ENCODE results near the gene NMRAL1. TPM values are rescaled to one million over a fixed set of nuclear protein-coding genes. Genes with fewer than 3 reads are reported as not detected.

NMRAL1 gene
- total and polyA plus RNA-seq, 12 donors = 9.5 to 46.5 (median 30.0) TPM

- intact Hi-C loops (cut with DNase I) = no loop called here
- peaks cover 0 to 67% (median 18%) of the 10 kb centered on the region in 9 donors for H3K36me3 ChIP-seq
- 61 to 63% methylated on average over 3 of the region's 3 CpGs for WGBS, 2 donors
- H3K4me3 ChIP-seq = no peak overlapping the region
- no peaks in the 10 kb centered on the region for H3K27me3 ChIP-seq
- no peaks in the 10 kb centered on the region for H3K9me3 ChIP-seq
- DNase-seq (peak in 1 of 2 donors; percentile 28), ATAC-seq (peak; percentile 73 to 96 (median 88))
- H3K27ac ChIP-seq = peak overlapping the region; percentile 56 to 90 (median 82)
- peaks cover 0 to 62% (median 39%) of the 10 kb centered on the region in 9 donors for H3K4me1 ChIP-seq
- TF ChIP-seq, protein P1, sequence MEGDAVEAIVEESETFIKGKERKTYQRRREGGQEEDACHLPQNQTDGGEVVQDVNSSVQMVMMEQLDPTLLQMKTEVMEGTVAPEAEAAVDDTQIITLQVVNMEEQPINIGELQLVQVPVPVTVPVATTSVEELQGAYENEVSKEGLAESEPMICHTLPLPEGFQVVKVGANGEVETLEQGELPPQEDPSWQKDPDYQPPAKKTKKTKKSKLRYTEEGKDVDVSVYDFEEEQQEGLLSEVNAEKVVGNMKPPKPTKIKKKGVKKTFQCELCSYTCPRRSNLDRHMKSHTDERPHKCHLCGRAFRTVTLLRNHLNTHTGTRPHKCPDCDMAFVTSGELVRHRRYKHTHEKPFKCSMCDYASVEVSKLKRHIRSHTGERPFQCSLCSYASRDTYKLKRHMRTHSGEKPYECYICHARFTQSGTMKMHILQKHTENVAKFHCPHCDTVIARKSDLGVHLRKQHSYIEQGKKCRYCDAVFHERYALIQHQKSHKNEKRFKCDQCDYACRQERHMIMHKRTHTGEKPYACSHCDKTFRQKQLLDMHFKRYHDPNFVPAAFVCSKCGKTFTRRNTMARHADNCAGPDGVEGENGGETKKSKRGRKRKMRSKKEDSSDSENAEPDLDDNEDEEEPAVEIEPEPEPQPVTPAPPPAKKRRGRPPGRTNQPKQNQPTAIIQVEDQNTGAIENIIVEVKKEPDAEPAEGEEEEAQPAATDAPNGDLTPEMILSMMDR (IDR thresholded peaks at IDR 0.05) = no peak
These were observed 11.9 kb upstream of the NMRAL1 start for GRCh38 chr16:4486126-4486893.

DNA sequence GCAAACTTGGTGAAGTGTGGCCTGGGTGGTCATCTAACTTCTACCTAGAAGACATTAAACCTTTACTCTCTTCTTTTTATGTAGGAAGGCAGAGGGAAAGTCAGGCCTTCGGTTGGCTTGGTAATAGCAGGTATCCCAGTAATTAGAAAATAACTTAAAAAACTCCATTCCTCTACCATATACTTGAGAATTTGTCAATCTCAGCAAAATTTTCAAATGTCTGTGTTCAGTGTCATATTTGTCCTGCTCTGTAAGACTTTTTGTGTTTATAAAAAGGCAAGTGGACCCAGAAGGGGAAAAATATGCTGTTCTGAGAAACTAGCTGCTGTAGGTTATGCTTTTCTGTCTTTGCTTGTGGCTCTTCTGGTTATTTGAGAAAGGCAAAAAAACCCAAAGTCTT, 7.5 kb upstream of the NMRAL1 start:
- H3K27me3 ChIP-seq = no peaks in the 10 kb centered on the region
- H3K4me1 ChIP-seq = peaks cover 0 to 56% (median 42%) of the 10 kb centered on the region in 9 donors
- intact Hi-C loops (cut with DNase I) = no loop called here
- H3K27ac ChIP-seq = peak overlapping the region in 8 of 10 donors; percentile 1 to 53 (median 27)
- DNase-seq (no peak), ATAC-seq (no peak)
- H3K36me3 ChIP-seq = peaks cover 0 to 50% (median 11%) of the 10 kb centered on the region in 9 donors
- WGBS, 2 donors = 88 to 92% methylated on average over 1 of the region's 1 CpG
- TF ChIP-seq, protein P1 (IDR thresholded peaks at IDR 0.05) = no peak
- no peak overlapping the region for H3K4me3 ChIP-seq
- no peaks in the 10 kb centered on the region for H3K9me3 ChIP-seq

DNA sequence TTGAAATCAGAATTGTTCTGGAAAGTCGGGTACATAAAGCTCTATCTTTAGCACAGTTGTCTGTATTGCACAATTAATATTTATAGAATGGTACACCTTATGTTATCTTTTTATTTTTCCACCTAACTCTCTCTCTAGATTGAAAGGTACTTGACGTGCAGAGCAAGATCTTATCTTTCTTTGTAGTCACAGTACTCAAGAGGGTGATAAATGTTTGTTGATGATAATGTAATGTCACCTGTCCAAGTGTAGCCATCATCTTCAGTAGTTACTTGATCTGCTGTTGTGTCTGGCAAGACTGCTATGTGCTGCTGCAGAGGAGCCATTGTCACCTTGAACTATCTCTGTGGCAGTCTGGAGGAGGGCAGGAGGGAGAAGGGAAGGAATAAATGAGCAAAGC, 7.1 kb upstream of the NMRAL1 start:
- Histone ChIP-seq H3K9me3 (no peaks in the 10 kb centered on the region), H3K27me3 (no peaks in the 10 kb centered on the region), H3K27ac (peak overlapping the region in 8 of 10 donors; percentile 1 to 53 (median 27)), H3K36me3 (peaks cover 0 to 46% (median 11%) of the 10 kb centered on the region in 9 donors), H3K4me3 (no peak overlapping the region), H3K4me1 (peaks cover 0 to 53% (median 38%) of the 10 kb centered on the region in 9 donors)
- TF ChIP-seq, protein P1 (IDR thresholded peaks at IDR 0.05) = no peak
- DNase-seq (no peak), ATAC-seq (no peak)
- WGBS, 2 donors = 45 to 50% methylated on average over 2 of the region's 2 CpGs
- intact Hi-C loops (cut with DNase I) = no loop called here

DNA sequence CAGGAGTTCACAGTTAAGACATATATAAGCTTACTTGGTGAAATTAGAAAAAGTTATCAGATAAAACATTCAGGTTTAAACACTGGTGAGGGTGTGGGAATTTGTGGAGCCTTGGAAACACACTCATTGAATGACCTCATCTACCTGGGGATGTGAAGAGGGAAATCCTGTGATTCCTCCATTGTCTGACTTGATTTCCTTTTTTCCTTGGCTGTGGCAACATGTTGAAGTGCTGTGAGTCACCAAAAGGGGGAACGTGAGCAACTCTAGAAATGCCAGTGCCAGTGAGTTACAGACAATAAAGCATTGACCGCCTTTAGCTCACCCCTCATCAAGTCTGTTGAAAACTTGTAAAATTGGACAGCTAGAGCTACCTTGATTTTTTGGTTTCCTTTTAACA, 3.5 kb upstream of the NMRAL1 start:
- peak overlapping the region in 2 of 10 donors; percentile 97 to 99 for H3K4me3 ChIP-seq
- TF ChIP-seq, protein P1 (IDR thresholded peaks at IDR 0.05) = peak in 4 of 9 donors; percentile 11 to 35 (median 17)
- H3K9me3 ChIP-seq = no peaks in the 10 kb centered on the region
- WGBS, 2 donors = 41% methylated on average over 2 of the region's 2 CpGs
- intact Hi-C loops (cut with DNase I) = loop anchor here in 1 of 10 donors (5.0 kb wide), 2 partner anchors 51 to 59 kb away; partner anchors contain the start of genes CDIP1 and DNAJA3
- no peak for DNase-seq
- H3K27ac ChIP-seq = peak overlapping the region in 5 of 10 donors; percentile 27 to 96 (median 93)
- ATAC-seq = no peak
- H3K27me3 ChIP-seq = no peaks in the 10 kb centered on the region
- H3K4me1 ChIP-seq = peaks cover 4 to 63% (median 48%) of the 10 kb centered on the region in 9 donors
- H3K36me3 ChIP-seq = peaks cover 0 to 13% (median 0%) of the 10 kb centered on the region in 9 donors

Measured in heart right ventricle (tissue), 16 donors.